SIG-M5 (cell line): ENCODE results near the gene NUDT5.

Experiments used
- DNase-seq: peaks from one replicate; lab custom pipeline; 2025; lab: John Stamatoyannopoulos, UW

NUDT5 gene

DNA sequence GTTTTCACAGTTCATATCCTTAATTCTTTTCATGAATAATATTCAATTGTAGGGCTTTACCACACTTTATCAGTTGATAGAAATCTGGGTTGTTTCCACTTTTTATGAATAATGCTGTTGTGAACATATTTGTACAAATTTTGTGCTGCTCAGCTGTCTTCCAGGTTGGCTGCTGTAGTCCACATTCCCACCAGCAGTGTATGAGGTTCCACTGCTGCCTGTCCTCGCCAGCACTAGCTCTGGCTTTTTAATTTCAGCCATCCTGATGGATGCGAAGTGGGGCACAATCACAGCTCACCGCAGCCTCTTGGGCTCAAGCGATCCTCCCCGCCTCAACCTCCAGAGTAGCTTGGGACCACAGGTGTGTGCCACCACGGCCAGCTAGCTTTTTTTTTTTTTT, 32.8 kb downstream of the NUDT5 start:
- DNase-seq: no peak

GRCh38 chr10:12160664-12161063, 35.0 kb downstream of the NUDT5 start:
- no peak for DNase-seq

DNA sequence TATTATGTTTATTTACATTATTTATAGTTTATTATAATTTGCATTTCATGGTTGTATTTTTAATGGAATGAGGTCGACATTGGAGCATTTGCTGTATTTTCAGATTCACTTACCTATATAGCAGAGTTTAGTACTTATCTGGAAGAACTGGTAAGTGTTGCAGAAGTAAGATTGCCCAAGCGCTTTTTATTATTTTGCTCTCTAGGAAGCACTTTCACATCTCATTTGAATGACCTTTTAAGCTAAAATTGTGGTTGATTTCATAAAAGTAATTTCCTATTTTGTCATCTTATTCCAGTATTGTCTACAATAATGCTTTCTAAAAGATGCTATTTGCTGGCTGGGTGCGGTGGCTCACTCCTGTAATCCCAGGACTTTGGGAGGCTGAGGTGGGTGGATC, 37.6 kb downstream of the NUDT5 start:
- peak; percentile 9 for DNase-seq

GRCh38 chr10:12156367-12157123, 39.1 kb downstream of the NUDT5 start:
- DNase-seq: no peak

- no peak for DNase-seq
Measured at GRCh38 chr10:12154516-12154915, 41.2 kb downstream of the NUDT5 start.

GRCh38 chr10:12150163-12150562, 45.5 kb downstream of the NUDT5 start:
- DNase-seq: no peak

DNA sequence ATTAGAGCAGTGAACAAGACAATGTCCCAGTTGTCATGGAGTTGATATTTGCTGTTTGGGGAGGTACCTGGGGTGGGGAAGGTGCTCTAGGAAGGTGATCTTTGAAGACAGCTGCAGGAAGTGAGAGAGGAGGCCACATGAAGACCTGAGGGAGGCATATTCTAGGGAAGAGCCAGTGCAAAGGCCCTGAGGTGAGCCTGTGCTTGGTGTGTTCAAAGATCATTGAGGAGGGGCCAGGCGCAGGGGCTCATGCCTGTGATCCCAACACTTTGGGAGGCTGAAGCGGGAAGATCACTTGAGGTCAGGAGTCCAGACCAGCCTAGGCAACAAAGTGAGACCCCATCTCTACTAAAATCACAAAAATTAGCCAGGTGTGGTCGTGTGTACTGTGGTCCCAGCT, 51.2 kb downstream of the NUDT5 start:
- no peak for DNase-seq

DNA sequence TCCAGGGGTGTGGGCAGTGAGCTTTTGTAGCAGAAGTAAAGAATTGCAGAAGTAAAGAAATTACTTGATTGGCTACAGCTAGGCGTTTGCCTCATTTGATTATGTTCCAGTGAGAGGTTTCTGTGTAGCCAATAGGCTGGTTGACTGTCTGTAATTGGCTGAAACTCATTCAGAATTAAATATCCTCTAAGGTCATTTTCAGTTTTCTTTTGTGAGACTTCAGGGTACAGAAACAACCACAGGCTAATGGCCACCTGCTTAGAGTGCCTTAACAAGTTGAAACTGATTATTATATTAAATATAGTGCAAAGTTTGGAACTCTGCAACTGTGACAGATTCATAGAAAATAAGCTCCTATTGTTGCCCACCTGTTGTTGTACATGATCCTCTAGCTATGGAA, 55.7 kb downstream of the NUDT5 start:
- DNase-seq: no peak

DNA sequence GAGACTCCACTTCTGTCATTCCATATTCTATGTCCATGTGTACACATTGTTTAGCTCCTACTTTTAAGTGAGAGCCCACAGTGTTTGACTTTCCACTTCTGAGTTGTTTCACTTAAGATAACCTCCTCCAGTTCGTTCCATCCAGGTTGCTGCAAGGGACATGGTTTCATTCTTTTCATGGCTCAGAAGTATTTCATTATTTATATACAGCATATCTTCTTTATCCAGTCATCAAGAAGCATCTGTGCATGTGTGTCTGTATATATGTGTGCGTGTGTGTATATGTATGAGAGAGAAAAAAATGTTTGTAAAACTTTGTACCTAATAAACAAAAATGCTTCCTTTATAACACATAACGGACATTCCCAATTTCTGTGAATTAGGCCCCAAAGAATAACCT, 60.1 kb downstream of the NUDT5 start:
- no peak for DNase-seq

- DNase-seq: no peak
Measured at GRCh38 chr10:12130237-12130872, 65.3 kb downstream of the NUDT5 start.

GRCh38 chr10:12129222-12130111, 66.2 kb downstream of the NUDT5 start, which contains the start of gene SEC61A2:
SEC61A2 (plus strand) TSS chr10:12129677; CDS start chr10:12129788, 111 bp downstream.
- no peak for DNase-seq

DNA sequence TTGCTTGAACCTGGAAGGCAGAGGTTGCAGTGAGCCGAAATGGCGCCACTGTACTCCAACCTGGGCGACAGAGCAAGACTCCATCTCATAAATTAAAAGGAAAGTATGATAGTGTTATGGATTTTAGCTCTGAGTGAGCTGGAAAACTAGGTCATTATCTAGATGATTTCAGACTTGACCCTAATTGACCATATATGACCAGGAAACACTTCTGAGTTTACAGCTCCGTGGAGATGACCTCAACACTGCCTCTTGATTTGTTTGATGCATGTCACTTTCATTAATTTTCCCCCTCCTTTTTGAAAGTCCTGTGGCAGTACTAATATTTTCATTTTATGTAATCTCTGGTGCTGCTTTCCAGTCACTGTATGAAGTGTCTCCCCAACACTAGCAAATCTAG, 74.0 kb downstream of the NUDT5 start:
- no peak for DNase-seq
